NCI-H460 (cell line): ENCODE data around the gene OR2J1. TPM values are rescaled to one million over a fixed set of nuclear protein-coding genes. Genes with fewer than 3 reads are reported as not detected.
"Not testable (repeated sequence)": the region's sequence is repeated elsewhere in the genome, so short reads cannot be mapped to it uniquely, and the experiment has no call there.

ENCODE experiments used
- DNase-seq: peaks from one replicate; pipeline ENCODE4 v3.0.0-alpha.2; 2016; ENCODE audit warnings: low read depth; ENCODE audit errors: extremely low read depth
- polyA plus RNA-seq: library from polyadenylated mRNA; depleted of rRNA; stranded (reverse); fragments of >200 nt; gene quantifications from 2 replicates; pipeline ENCODE4 v1.2.3, GENCODE V29; 2014; cell fraction: nucleus; rRNA removed
- total RNA-seq: library from RNA; depleted of rRNA; stranded (reverse); fragments of >200 nt; shearing (Covaris generic); gene quantifications from 2 replicates; pipeline ENCODE4 v1.2.3, GENCODE V29; 2014; rRNA removed

The OR2J1 gene
- total RNA-seq = not detected in 2 replicates
- polyA plus RNA-seq = not detected in 2 replicates

GRCh38 chr6:29099190-29099589 lies at the start of gene OR2J1:
Gene OR2J1 (plus strand): TSS chr6:29099490. CDS start chr6:29100943, 1,453 bp downstream.
- DNase-seq = no peak

GRCh38 chr6:29051680-29052079 lies 47.6 kb upstream of the OR2J1 start:
- DNase-seq = no peak

- peak; percentile 45 for DNase-seq
Measured at GRCh38 chr6:29071831-29072723, 27.2 kb upstream of the OR2J1 start.

- DNase-seq = no peak
Measured at GRCh38 chr6:29079203-29079602, 20.1 kb upstream of the OR2J1 start.

- no peak for DNase-seq
Measured at GRCh38 chr6:29081312-29081711, 18.0 kb upstream of the OR2J1 start.

GRCh38 chr6:29082457-29082856 lies 16.8 kb upstream of the OR2J1 start:
- no peak for DNase-seq

GRCh38 chr6:29087213-29087612 lies 12.1 kb upstream of the OR2J1 start, which contains the start of gene OR2B3:
Gene OR2B3 (minus strand): TSS chr6:29087313. CDS start chr6:29087248, 65 bp downstream.
- no peak for DNase-seq

- no peak for DNase-seq
Measured at GRCh38 chr6:29092957-29093356, 6.3 kb upstream of the OR2J1 start.

- DNase-seq = no peak
Measured at GRCh38 chr6:29097803-29098202, 1.5 kb upstream of the OR2J1 start.

GRCh38 chr6:29107758-29108157 lies 8.5 kb downstream of the OR2J1 start, which contains the start of gene OR2J3:
Gene OR2J3 (plus strand): TSS chr6:29108058. CDS start chr6:29111891, 3,833 bp downstream.
- no peak for DNase-seq

- DNase-seq = no peak
Measured at GRCh38 chr6:29112135-29112534, 12.8 kb downstream of the OR2J1 start.

- DNase-seq = not testable (repeated sequence)
Measured at GRCh38 chr6:29114964-29115363, 15.7 kb downstream of the OR2J1 start.

GRCh38 chr6:29129326-29130012 lies 30.2 kb downstream of the OR2J1 start:
- no peak for DNase-seq

GRCh38 chr6:29130644-29131043 lies 31.4 kb downstream of the OR2J1 start:
- no peak for DNase-seq

- DNase-seq = no peak
Measured at GRCh38 chr6:29131691-29132090, 32.4 kb downstream of the OR2J1 start.

- no peak for DNase-seq
Measured at GRCh38 chr6:29137724-29138123, 38.4 kb downstream of the OR2J1 start.

- no peak for DNase-seq
Measured at GRCh38 chr6:29141606-29142005, 42.3 kb downstream of the OR2J1 start.

- no peak for DNase-seq
Measured at GRCh38 chr6:29142309-29142708, 43.0 kb downstream of the OR2J1 start.

GRCh38 chr6:29146179-29146578 lies 46.9 kb downstream of the OR2J1 start:
- no peak for DNase-seq

GRCh38 chr6:29147074-29147473 lies 47.8 kb downstream of the OR2J1 start:
- no peak for DNase-seq

- not testable (repeated sequence) for DNase-seq
Measured at GRCh38 chr6:29149444-29149843, 50.2 kb downstream of the OR2J1 start.
